Stimulated activated CD4-positive, alpha-beta T cell treated with anti-CD3 and anti-CD28 coated beads, Interleukin-4, amount 100 ng/mL, for 4 hours (primary cell): Measurements from ENCODE around the gene DHRS4.

Experiments used
- DNase-seq, 2 experiments: peaks; one replicate each; pipeline ENCODE4 v3.0.0-alpha.2; 2020

DHRS4 gene

DNA sequence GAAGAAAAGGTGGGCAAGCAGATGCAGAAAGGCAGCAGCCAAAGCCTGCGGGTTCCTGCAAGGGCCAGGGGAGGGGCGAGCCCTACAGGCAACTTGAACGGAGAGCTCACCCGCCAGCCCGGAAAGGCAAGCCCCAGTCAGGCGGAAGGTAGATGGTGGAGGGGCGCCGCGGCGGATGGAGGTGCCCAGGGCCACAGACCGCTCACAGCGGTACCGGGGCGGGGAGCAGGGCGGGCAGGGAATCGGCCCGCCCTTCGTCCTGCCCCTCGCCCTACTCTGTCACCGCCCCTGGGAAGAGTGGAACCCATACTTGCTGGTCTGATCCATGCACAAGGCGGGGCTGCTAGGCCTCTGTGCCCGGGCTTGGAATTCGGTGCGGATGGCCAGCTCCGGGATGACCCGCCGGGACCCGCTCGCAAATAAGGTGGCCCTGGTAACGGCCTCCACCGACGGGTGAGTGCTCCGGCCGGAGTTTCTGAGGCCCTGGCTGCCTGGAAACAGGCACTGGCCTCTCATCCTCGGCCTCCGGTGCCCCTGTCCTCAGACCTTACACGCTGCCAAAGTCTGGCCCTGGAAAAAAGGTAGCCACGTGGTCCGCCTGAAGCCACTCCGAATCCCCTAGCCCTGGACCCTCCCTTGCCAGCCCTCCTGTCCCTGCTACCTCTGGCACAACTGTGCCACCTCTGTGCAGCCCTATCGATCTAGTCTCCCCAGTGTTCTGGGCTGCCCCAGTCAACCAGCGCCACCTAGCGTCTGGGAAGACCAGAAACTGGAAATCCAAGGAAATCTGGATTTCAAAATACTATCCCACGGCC is at the start of gene DHRS4:
Gene DHRS4, plus strand, starts transcription at position 307 of the 815 bp plus-strand sequence. Its CDS starts 19 bp downstream, at position 326.
- peak; percentile 69 to 75 for DNase-seq

DNA sequence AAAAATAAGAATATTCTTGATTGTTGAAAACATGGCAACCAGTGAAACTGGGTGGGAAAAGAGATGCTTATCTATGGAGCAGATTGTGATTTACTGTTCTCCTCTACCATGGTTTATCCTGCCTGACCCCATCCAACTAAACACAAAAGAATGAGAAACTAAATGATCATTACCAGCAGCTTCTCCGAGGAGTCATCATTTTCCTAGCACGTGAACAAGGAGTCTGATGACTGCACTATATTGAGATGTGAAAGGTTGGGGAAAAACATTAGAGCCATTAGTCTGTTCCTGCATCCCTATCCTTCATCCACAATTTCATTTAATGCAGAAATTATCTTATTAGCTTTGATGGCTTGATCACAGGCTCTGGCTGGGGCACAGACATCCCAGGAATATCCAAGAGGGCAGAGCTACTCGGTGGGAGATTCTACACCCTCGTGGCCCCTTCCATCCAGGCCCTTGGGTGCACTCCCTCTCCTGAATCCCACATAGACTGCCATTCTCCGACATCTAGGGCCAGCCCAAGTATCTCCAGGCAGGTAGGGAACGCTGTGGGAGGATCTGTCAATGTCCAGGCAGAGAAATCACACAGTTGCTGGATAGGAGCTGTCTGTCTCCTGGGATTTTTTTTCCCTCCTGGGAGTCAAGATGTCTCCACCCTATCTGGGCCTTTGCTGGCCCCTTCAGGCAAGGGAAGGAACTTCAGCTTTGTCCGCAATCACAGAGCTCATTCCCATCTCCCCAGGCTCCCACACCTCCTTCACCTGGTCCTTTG is 43.3 kb upstream of the DHRS4 start:
- DNase-seq = no peak

DNA sequence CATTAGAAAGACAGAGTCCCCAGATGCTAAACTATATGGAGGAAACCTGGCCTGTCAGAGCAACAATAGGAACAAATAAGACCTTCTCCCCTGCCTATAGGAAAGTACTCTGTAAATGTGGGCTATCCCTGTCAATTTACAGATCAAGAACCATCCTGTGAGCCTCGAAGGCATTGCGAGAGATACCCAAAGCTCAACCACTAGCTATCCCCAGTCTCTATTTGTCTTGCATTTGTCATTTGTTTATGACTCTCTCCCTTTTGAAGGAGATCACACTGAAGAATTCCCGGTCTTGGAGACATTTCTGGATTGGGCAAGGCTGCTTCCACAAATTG is 42.7 kb upstream of the DHRS4 start:
- no peak for DNase-seq

DNA sequence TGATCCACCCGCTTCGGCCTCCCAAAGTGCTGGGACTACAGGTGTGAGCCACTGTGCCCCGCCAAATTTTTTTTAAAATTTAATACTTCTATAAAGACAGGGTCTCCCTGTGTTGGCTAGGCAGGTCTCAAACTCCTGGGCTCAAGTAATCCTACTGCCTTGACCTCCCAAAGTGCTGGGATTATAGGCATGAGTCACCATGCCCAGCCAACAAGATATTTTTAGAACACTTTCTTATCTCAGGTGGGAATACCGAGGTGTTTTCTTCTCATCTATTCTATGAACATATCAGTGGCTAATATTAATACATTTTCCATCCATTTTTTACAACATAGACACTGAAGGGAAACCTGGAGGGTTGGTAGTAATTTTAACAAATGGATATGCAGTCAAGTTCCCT is 38.0 kb upstream of the DHRS4 start:
- DNase-seq = no peak

DNA sequence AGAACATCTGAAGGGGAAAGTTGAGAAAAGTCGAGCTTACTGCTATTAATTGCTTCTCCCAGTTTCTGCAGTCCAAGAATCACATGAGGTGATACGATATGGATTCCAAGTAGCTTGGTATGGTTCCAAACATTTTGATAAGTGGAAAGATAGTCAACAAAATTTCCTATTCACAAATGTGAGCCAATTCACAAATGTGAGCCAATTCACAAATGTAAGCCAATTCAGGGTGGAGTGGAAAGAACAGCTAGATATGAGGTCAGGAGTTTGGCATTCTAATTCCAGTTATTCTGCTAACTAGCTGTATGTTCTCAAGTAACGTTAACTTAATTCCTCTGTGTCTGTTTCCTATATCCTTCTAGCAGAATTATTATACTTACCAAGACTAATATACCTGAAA is 37.6 kb upstream of the DHRS4 start:
- no peak for DNase-seq

DNA sequence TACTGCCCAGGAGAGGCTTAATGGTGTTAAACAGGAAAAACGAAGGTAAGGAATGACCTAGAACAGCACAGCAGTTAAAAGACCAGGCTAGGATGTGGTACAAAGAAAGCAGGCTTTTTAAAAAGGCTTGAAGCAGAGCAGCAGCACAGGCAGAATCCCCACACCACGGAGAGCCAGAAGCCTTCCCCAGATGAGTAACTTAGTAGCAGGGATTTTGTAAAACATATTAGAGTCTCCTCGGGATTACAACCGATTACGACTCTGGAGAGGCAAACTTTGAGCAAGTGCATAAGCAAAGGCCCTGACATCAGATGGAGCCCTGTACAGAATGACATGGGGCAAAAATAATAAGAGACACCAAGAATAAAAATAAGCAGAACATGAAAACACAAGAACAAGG is 37.1 kb upstream of the DHRS4 start:
- no peak for DNase-seq

DNA sequence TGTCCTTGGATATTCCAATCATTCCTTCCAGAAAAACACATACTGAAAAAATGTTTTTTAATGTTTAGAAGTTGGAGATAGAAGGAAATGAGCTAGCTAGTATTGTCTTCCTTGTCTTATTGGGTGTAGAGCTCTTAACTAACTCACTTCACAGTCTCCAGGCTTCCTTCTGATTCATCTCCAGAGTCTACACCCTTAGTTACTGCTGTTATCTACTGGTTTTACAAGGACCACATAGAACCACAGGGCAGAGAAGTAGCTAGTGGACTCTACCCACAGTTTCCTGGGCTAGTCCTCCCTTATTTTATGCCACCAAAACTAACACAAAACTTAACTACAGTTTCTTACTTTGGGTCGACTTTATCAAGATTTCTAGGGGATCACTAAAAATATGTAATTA is 31.0 kb upstream of the DHRS4 start:
- DNase-seq = no peak

DNA sequence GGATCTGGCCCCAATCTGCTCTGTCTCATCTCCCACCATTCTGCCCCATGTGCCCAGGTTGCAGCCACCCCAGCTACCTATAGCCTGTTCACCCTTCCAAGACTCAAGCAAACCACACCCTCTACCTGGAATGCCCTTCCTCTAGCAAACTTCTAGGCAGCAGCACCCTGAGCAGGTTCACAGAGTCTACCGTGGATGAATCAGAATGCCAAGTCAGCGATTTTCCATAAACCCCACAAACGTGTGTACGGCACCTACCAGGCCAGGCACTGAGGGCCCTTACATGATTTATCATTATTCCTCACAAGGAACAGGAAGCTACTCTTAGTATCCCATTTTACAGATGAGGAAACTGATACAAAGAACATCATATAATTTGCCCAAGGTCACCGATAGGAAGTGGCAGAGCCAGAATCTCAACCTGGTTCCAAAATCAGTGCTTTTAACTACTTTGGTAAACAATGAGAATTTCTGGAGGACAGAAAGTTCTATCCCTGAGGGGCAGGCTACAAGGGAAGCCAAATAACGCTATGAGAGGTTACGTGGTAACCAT is 28.0 kb upstream of the DHRS4 start:
- DNase-seq = no peak

DNA sequence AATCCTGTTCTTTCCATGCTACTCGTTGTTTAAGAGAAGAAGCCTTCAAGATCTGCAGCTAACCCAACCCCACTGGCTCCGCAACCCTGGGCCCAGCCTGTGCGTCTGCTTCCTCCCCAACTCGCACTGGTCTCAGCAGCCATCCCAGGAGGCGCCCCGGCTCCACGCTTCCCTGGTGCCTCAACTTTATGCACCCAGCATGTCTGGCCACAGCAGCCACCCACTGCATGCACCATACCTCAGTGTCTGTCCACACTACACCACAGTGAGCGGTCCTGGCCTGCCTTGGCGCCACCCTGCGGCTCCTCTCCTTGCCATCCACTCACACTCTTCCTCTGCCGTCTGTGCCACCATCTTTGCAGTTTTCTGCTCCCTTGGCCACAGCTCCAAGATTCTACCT is 27.0 kb upstream of the DHRS4 start:
- no peak for DNase-seq

DNA sequence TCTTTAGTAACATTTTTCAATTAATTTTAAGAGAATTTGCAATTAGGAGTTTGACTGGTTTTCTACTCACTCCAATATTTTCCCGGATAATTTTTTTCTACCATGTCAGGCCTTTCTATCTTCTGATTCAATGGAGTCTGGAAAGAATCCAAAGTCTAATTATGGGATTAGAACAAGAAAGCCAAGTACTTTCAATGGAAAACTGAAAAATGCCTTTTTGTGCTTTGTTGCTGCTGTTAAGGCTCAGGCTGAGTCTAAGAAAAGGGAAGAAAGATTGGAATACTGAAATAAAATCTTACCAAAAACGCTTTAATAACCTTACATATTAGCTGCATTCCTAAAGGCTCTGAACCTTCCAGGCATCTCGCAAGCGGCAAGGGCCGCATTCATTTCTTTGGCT is 24.4 kb upstream of the DHRS4 start:
- no peak for DNase-seq

DNA sequence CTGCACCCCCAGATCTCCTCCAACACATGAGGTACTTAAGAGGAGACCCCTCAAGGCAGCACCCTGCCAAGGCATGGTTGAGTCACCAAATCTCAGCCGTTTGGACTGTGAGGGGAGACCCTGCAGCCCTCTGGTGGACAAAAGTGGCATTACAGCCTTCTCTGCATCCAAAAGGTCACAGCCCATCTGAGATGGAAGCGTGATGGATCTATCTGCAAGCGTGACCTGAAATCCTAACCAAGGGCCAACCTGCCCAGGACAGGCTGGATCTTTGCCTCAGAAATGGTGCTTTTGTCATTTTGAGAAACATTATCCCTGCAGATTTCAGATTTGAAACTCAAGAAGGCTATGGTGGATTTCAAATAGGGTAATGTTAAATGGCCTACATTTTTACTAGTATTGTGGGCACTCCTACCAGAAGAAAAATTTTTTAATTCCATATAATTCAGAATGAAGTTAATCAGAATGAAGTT is 23.7 kb upstream of the DHRS4 start:
- peak; percentile 77 for DNase-seq

DNA sequence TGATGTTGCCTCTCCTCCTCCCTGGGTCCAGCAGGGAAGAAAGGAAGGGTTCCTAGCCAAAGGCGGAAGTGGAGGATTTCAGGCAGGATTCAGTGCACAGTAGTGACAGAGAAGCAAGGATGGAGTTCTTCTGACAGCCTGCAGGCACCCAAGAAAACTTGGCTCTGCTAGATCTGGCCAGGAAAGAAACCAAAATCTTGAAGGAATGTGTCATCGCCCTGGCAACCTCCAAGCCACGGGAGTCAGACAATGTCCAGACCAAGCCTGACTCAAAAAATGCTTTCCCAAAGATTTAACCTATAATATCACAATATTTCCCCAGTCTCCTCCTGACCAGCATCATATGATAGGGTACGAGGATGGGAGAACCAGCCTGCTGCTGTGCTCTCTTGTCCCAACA is 22.8 kb upstream of the DHRS4 start:
- DNase-seq = no peak

DNA sequence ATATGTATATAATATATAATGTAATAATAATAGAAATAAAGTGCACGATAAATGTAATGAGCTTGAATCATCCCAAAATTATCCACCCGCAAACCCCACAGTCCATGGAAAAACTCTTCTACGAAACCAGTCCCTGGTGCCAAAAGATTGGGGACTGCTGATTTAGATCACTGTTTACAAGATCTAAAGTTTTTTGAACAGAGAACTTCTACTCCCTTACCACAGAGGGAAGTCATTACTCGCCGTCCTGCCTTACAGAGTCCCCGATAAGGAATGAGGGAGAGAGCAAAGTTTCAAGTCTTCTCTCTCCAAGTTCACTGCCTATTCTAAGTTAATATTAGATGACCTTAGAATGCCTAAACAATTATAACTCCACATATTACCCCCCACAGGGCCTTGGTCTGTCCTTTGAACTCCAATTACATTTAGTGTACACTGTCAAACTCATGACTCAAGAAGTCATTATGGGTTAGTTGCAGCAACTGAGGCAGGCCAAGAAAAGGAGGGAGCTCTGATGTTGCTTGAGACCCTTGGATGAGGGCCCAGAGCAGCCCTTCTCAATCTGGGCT is 21.8 kb upstream of the DHRS4 start:
- no peak for DNase-seq

DNA sequence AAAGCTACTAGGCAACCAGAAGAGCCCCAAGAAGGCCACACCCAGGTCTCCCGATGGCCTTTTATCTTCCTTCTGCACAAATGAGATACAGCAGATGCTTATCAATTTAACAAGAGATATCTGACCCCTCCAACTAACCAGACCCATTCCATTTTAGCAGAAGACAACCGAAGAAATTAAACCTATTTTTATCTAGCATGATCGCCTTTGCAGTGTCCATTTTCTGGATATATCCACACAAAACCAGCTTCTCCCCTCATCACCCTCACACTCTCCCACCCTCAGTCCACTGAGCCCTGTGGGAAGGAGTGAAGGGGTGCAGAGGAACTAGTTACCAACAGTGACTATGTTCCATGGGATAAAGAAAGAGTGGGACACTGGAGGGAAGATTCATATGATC is 20.9 kb upstream of the DHRS4 start:
- no peak for DNase-seq

DNA sequence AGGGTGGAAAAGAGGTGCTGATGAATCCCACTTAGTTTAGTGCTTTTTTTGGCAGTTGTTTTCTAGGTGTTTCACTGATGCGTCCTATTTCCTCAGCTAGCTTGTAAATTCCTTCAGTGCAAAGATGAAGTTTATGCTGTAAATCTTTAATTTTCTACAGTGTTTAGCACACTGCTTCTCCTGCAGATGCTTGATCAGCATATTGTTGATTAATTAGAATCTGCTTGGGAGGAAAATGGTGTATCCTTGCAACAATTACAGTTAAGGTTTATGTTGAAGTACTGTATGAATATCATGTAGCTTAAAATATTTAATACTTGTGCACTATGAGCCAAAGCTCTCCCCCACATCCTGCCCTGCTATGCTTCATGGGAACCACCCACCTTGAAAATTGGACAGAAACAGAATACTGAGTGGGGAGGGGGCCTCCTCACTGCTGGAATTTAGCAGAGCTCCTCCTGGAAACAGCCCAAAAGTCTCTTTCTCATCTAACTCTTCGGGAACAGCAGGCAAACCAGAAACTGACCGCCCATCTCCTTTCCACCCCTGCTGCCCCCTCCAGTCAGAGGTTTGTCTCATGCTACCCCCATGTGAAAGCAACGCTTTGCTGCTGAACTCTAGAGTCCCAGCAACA is 20.3 kb upstream of the DHRS4 start:
- no peak for DNase-seq

DNA sequence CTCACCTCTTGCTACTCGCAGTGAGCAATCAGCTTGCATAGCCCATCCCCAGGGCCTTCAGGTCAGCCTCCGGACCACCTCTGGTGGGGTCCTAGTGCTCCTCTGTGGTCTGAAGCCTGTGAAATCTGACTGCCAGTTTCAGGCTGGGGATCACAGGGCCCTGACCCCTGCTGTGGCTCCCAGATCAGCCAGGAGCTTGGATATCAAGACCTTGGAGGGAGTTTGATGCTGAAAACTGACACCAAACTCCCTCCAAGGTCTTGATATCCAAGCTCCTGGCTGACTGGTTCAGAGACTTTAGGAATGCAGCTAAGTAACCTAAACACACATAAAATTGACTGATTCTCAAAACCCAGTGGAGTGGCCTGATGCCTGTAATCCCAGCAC is 19.8 kb upstream of the DHRS4 start:
- DNase-seq = no peak

DNA sequence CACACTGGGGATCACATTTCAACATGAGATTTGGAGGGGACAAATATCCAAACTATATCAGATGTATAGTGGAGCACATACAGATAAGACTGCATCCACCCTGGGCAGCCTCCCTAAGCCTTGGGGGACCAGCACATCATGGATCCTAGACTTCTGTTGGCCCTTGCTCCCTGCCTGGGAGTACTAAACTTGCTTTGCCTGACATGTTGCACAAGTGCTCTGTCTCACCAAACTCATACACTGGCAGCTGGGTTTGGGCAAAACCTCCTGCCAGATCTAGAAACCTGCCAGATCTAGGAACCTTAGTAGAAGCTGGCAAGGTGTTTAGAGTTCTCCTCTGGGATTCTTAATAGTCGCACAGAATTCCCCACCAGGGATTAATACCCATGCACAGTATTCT is 18.4 kb upstream of the DHRS4 start:
- DNase-seq = no peak

DNA sequence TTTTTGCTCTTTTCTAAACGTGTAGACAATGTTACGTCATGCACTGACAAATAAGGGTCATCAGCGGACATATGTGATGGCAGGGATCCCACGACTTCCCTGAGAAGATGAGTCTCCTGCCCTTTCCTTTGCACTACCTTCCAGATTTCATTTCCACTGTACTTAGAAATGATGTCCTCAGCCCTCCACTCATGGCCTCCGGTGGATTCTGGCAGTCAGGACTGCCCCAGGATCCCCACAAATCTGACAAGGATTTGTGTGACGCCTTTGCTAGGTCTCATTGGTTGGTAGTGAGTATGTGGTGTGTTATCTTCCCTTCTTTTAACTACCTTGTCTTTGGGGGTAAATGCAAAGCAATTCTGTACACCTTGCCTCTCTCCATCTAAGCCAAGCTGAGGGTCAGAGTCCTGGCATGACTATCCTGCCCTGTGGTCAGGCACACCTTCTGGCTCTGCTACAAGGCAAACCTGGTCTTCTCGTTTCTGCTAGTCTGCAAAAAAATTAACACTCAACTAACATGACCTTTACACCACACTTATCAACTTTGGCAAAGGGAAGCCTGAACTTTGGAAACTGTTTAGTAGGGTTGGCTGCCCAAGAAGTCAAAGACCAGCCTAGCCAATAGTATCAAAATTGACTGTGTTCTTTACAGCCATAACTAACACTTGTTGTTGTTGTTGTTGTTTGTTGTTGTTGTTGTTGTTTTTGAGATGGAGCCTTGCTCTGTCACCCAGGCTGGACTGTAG is 17.3 kb upstream of the DHRS4 start:
- no peak for DNase-seq

DNA sequence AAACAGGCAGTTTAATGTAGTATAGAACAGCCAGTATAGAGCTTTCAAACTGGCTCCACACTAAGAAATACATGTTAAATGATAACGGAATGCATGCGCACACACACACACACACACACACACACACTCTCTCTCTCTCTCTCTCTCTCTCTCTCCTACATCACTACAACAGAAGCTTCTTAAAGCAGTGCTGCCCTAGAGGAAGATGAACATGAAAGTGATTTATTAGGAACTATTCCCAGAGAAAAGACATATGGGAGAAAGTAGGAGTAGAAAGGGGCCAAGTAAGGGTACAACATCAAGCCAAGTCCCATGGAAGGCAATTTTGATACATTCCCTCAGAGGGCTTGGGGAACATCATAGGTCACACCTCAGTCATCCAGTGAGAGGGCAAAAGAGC is 16.4 kb upstream of the DHRS4 start:
- DNase-seq = no peak

DNA sequence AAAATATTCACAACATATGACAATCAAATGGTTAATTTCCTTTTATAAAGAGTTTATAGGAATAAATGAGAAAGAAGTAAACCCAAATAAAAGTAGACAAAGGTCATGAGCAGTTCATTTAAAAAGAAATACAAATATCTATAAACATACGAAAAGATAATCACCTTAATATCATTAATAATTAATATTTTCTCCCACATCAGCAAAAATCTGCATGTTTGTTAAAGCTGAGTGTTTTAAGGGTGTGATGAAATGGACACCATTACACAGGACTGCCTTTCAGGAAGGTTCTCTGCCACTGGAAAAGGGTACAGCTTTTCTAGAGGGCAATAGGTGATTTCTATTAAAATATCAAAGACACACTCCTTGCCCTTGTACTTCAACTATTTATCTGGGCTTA is 14.7 kb upstream of the DHRS4 start:
- no peak for DNase-seq

DNA sequence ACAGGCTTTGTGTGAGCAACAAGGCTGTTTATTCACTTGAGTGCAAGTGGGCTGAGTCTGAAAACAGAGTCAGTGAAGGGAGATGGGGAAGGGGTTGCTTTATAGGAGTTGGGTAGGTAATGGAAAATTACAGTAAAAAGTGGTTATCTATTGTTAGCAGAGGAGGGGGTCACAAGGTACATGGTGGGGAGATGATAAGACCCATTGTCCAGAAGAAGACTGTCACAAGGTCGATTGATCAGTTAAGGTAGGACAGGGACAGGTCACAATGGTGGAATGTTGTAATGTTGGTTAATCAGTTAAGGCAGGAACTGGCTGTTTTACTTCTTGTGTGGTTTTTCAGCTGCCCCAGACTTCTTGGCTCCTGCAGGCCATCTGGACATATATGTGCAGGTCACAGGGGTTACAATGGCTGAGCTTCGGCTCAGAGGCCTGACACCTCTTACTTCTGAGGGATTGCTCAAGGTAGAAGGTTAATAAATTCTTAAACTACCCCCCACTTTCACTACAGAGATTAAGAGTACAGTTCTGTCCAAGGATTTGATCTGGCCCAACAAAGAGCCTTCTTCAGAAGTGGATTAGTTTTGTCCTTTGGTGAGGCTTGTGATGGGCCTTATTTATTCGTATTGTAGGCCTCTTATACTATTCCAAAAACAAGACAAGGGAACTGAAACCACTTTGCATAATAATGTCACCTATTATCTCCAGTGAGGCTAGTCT is 13.8 kb upstream of the DHRS4 start:
- no peak for DNase-seq

DNA sequence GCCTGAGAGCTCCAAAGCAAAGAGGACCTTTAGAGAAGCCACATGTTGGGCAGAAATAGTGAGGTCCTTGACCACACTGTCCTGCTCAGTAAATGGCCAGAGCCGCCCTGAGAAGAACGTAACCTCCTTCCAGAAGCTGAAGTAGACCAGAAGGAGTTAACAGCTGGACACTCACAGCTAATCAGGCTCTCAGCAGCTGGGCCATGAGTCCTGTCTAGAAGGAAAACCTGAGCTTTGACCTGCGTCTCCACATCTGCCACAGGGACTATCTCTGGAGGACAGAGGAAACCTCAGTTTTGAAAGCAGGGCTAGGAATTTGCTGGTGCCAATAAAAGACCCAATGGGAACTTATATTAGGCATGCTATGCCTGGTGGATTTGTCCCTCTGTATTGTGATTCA is 12.3 kb upstream of the DHRS4 start:
- DNase-seq = no peak
